ENCODE data around the gene BMPER. TPM values are rescaled to one million over a fixed set of nuclear protein-coding genes. Genes with fewer than 3 reads are reported as not detected.

The BMPER gene
- total RNA-seq, 2 experiments from 2014 or later: not detected

DNA sequence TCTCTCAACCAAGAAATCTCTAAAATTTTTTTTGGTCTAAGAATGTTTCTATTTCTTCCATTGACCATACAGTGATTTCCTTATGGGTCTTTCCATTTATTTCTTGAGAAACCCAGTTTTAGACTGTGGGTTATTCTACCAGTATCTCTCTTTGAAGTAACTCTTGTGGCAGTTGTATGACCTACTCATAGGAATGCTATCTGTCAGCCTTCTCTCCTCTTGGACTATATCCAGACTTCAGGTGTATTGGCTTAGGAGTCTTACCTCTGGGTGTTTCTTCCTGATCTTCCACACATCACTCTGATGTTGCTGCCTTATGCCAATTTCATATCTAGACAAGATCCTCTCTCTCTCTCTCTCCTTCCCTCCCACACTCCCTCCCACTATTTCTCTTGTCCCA, 178.1 kb downstream of the BMPER start:
- H3K9me3 Mint-ChIP-seq: no peaks in the 10 kb centered on the region
- no peak for DNase-seq
- no peaks in the 10 kb centered on the region for H3K4me1 Mint-ChIP-seq
- no peak overlapping the region for H3K4me3 Mint-ChIP-seq
- no peaks in the 10 kb centered on the region for H3K36me3 Mint-ChIP-seq
- H3K27ac Mint-ChIP-seq: no peak overlapping the region
- H3K27me3 Mint-ChIP-seq: peaks cover 3% of the 10 kb centered on the region

- Mint-ChIP-seq H3K9me3 (no peaks in the 10 kb centered on the region), H3K4me1 (no peaks in the 10 kb centered on the region), H3K36me3 (no peaks in the 10 kb centered on the region), H3K27me3 (peaks cover 3% of the 10 kb centered on the region), H3K4me3 (no peak overlapping the region), H3K27ac (no peak overlapping the region)
- DNase-seq: no peak
Measured at GRCh38 chr7:34084651-34085050, 179.3 kb downstream of the BMPER start.

- no peaks in the 10 kb centered on the region for H3K4me1 Mint-ChIP-seq
- H3K36me3 Mint-ChIP-seq: no peaks in the 10 kb centered on the region
- no peak overlapping the region for H3K27ac Mint-ChIP-seq
- H3K9me3 Mint-ChIP-seq: no peaks in the 10 kb centered on the region
- peaks cover 3% of the 10 kb centered on the region for H3K27me3 Mint-ChIP-seq
- no peak overlapping the region for H3K4me3 Mint-ChIP-seq
- no peak for DNase-seq
Measured at GRCh38 chr7:34086064-34086463, 180.7 kb downstream of the BMPER start.

DNA sequence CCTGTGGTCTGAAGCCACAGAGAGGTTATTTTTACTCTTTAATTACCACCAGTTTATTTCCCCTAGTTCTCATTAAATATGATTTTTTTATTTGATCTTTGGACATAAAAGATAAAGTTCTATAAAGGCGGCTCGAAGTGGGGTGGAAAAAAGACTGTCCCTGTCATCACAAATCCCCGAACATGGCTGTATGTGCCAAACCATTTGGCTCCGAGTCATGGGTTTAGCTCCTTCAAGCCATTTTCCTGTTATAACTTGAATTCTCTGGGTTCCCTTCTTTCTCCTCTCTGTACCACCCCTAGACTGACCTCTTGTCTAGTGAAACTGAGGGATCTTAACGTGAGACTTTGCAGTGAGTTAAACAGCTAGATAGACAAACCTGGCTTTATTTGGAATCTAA, 181.6 kb downstream of the BMPER start:
- no peak overlapping the region for H3K27ac Mint-ChIP-seq
- DNase-seq: no peak
- peaks cover 3% of the 10 kb centered on the region for H3K27me3 Mint-ChIP-seq
- H3K4me3 Mint-ChIP-seq: no peak overlapping the region
- H3K36me3 Mint-ChIP-seq: no peaks in the 10 kb centered on the region
- H3K9me3 Mint-ChIP-seq: no peaks in the 10 kb centered on the region
- no peaks in the 10 kb centered on the region for H3K4me1 Mint-ChIP-seq

GRCh38 chr7:34087892-34088891, 182.9 kb downstream of the BMPER start:
- no peak for DNase-seq
- Mint-ChIP-seq H3K9me3 (no peaks in the 10 kb centered on the region), H3K27ac (no peak overlapping the region), H3K36me3 (no peaks in the 10 kb centered on the region), H3K4me1 (no peaks in the 10 kb centered on the region), H3K4me3 (no peak overlapping the region), H3K27me3 (peaks cover 3% of the 10 kb centered on the region)

GRCh38 chr7:34090816-34091215, 185.5 kb downstream of the BMPER start:
- no peak overlapping the region for H3K4me3 Mint-ChIP-seq
- H3K27me3 Mint-ChIP-seq: peaks cover 3% of the 10 kb centered on the region
- DNase-seq: no peak
- no peaks in the 10 kb centered on the region for H3K9me3 Mint-ChIP-seq
- H3K4me1 Mint-ChIP-seq: no peaks in the 10 kb centered on the region
- no peak overlapping the region for H3K27ac Mint-ChIP-seq
- no peaks in the 10 kb centered on the region for H3K36me3 Mint-ChIP-seq

GRCh38 chr7:34091321-34091917, 186.1 kb downstream of the BMPER start:
- no peak overlapping the region for H3K4me3 Mint-ChIP-seq
- H3K36me3 Mint-ChIP-seq: no peaks in the 10 kb centered on the region
- H3K4me1 Mint-ChIP-seq: no peaks in the 10 kb centered on the region
- peaks cover 3% of the 10 kb centered on the region for H3K27me3 Mint-ChIP-seq
- H3K27ac Mint-ChIP-seq: no peak overlapping the region
- no peaks in the 10 kb centered on the region for H3K9me3 Mint-ChIP-seq
- DNase-seq: no peak

- H3K4me1 Mint-ChIP-seq: no peaks in the 10 kb centered on the region
- no peaks in the 10 kb centered on the region for H3K9me3 Mint-ChIP-seq
- no peaks in the 10 kb centered on the region for H3K36me3 Mint-ChIP-seq
- H3K4me3 Mint-ChIP-seq: no peak overlapping the region
- no peak for DNase-seq
- no peak overlapping the region for H3K27ac Mint-ChIP-seq
- H3K27me3 Mint-ChIP-seq: no peaks in the 10 kb centered on the region
Measured at GRCh38 chr7:34093276-34093675, 187.9 kb downstream of the BMPER start.

GRCh38 chr7:34096198-34096651, 190.9 kb downstream of the BMPER start:
- no peaks in the 10 kb centered on the region for H3K27me3 Mint-ChIP-seq
- no peaks in the 10 kb centered on the region for H3K4me1 Mint-ChIP-seq
- H3K36me3 Mint-ChIP-seq: no peaks in the 10 kb centered on the region
- no peak overlapping the region for H3K4me3 Mint-ChIP-seq
- no peak for DNase-seq
- H3K9me3 Mint-ChIP-seq: no peaks in the 10 kb centered on the region
- no peak overlapping the region for H3K27ac Mint-ChIP-seq

DNA sequence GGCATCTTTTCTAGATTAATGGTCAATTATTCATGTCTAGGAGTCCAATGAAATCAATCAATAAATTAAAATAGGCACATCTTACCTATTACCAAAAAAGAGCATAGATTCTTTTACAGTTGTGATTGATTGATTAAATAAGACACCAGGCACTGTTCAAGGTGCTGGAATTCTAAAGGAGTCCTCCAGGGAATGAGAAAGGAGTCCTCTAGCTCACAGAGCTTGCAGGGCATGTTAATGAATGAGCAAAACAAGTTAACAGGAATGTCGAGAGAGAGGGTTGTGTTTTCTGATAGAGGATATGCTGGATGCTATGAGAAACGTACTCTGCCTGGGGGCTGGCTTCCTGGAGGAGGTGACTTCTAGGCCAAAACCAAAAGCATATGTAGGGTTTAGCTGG, 191.4 kb downstream of the BMPER start:
- Mint-ChIP-seq H3K27ac (no peak overlapping the region), H3K36me3 (no peaks in the 10 kb centered on the region), H3K4me1 (no peaks in the 10 kb centered on the region), H3K4me3 (no peak overlapping the region), H3K9me3 (no peaks in the 10 kb centered on the region), H3K27me3 (no peaks in the 10 kb centered on the region)
- no peak for DNase-seq

GRCh38 chr7:34100661-34101060, 195.3 kb downstream of the BMPER start:
- no peaks in the 10 kb centered on the region for H3K36me3 Mint-ChIP-seq
- peaks cover 4% of the 10 kb centered on the region for H3K27me3 Mint-ChIP-seq
- no peak overlapping the region for H3K27ac Mint-ChIP-seq
- no peak for DNase-seq
- no peaks in the 10 kb centered on the region for H3K9me3 Mint-ChIP-seq
- no peak overlapping the region for H3K4me3 Mint-ChIP-seq
- H3K4me1 Mint-ChIP-seq: no peaks in the 10 kb centered on the region

DNA sequence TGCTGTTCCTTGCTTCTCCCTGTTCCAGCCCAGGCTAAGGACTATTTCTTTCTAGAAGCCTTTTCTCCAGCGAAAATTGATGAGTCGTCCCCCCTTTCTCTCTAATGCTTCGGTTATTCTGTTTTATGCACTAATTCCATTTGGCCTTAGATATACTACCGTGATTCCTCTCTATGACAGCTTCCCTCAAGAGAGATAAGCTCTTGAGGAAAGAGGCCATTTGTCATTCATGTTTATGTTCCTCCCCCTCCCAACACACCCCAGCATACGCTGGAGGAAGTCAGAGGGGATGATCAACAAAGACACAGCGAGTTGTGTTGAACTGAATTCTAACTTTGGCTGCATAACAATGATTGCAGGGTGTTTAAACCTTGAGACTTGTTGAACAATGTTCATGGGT, 198.8 kb downstream of the BMPER start:
- H3K27ac Mint-ChIP-seq: no peak overlapping the region
- no peaks in the 10 kb centered on the region for H3K36me3 Mint-ChIP-seq
- no peak overlapping the region for H3K4me3 Mint-ChIP-seq
- peaks cover 4% of the 10 kb centered on the region for H3K27me3 Mint-ChIP-seq
- H3K4me1 Mint-ChIP-seq: no peaks in the 10 kb centered on the region
- no peak for DNase-seq
- H3K9me3 Mint-ChIP-seq: no peaks in the 10 kb centered on the region

- Mint-ChIP-seq H3K27me3 (peaks cover 4% of the 10 kb centered on the region), H3K36me3 (no peaks in the 10 kb centered on the region), H3K9me3 (no peaks in the 10 kb centered on the region), H3K27ac (no peak overlapping the region), H3K4me3 (no peak overlapping the region), H3K4me1 (no peaks in the 10 kb centered on the region)
- no peak for DNase-seq
Measured at GRCh38 chr7:34104992-34105391, 199.7 kb downstream of the BMPER start.

DNA sequence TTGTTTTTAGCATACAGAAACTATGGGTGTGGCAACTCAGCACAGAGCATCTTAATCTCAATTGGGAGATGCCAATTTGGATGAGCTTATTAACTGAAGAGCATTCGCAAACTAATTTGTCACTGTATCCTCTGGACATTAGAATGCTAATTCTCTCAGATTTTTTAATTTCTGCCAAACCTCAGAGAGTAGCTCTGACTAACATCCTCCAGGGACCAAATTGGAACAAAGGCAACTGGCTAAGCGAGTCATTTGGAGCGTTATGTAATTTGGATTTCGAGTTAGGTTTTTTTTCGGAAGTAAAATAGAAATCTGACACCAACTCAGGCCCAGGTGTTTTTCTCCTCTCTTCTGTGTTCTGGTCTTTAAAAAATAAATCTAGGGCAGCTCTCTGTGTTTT, 201.9 kb downstream of the BMPER start:
- DNase-seq: no peak
- H3K4me3 Mint-ChIP-seq: no peak overlapping the region
- H3K27me3 Mint-ChIP-seq: peaks cover 8% of the 10 kb centered on the region
- no peaks in the 10 kb centered on the region for H3K9me3 Mint-ChIP-seq
- H3K36me3 Mint-ChIP-seq: no peaks in the 10 kb centered on the region
- no peaks in the 10 kb centered on the region for H3K4me1 Mint-ChIP-seq
- no peak overlapping the region for H3K27ac Mint-ChIP-seq

DNA sequence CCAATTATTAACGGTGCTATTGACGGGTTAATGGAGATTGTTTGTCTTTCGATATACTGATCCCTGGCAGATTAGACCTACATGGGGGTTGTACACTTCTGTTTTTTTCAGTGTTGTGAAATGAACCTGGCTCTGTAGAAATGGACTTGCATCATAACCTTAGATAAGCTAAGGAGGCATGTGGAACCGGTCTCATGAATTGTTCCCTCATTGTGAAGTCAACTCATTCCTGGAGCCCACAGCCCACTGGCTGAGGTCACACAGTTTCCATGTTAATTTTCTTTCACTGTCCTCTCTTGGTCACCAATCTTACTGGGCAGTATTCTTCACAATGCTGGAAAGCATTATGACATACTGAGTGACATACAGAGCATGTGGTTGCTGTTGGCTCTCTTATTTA, 202.8 kb downstream of the BMPER start:
- H3K27me3 Mint-ChIP-seq: peaks cover 8% of the 10 kb centered on the region
- no peaks in the 10 kb centered on the region for H3K4me1 Mint-ChIP-seq
- no peak for DNase-seq
- no peaks in the 10 kb centered on the region for H3K36me3 Mint-ChIP-seq
- no peak overlapping the region for H3K27ac Mint-ChIP-seq
- H3K9me3 Mint-ChIP-seq: no peaks in the 10 kb centered on the region
- H3K4me3 Mint-ChIP-seq: no peak overlapping the region

Data from activated naive CD8-positive, alpha-beta T cell treated with anti-CD3 and anti-CD28 coated beads for 36 hours (primary cell).